Activated T-cell treated with anti-CD3 and anti-CD28 coated beads, Interleukin-2, amount 50 U/mL, for 72 hours (primary cell): Measurements from ENCODE around the gene APCDD1L. TPM values are rescaled to one million over a fixed set of nuclear protein-coding genes. Genes with fewer than 3 reads are reported as not detected.

Experiments
- ATAC-seq, 2 donors: fragments of 150-1000 bp; cut with Tn5 transposase; replicated peaks in 1 of 2; 2 replicates each; pipeline ENCODE4 v1.10.0; 2021; ENCODE audit warnings: moderate library complexity in 2 of 2, mild to moderate bottlenecking in 1 of 2
- DNase-seq, 2 donors: peaks; one replicate each; pipeline ENCODE4 v3.0.0; 2021 to 2022; ENCODE audit warnings: mixed read lengths in 1 of 2
- H3K27ac Mint-ChIP-seq: one replicate; pipeline ENCODE4 v1.8.0; 2022; ENCODE audit warnings: mild to moderate bottlenecking, moderate library complexity, mixed read lengths
- H3K27me3 Mint-ChIP-seq: one replicate; pipeline ENCODE4 v1.8.0; 2022; ENCODE audit warnings: low read depth, mixed read lengths
- H3K36me3 Mint-ChIP-seq, 2 donors: one replicate each; pipeline ENCODE4 v1.8.0; 2022; ENCODE audit warnings: mixed read lengths in 2 of 2, mild to moderate bottlenecking in 1 of 2; ENCODE audit not compliant: insufficient read depth in 2 of 2
- H3K4me1 Mint-ChIP-seq: one replicate; pipeline ENCODE4 v1.8.0; 2022; ENCODE audit warnings: low read depth, mixed read lengths
- H3K4me3 Mint-ChIP-seq, 2 donors: one replicate each; pipeline ENCODE4 v1.8.0; 2022; ENCODE audit warnings: mild to moderate bottlenecking in 2 of 2, mixed read lengths in 2 of 2, moderate library complexity in 2 of 2
- H3K9me3 Mint-ChIP-seq, 2 donors: one replicate each; pipeline ENCODE4 v1.8.0; 2022; ENCODE audit warnings: mixed read lengths in 2 of 2
- total RNA-seq, 2 donors: library from RNA; stranded (reverse); gene quantifications; one replicate each; pipeline ENCODE4 v1.2.3, GENCODE V29; 2022

Gene APCDD1L
- total RNA-seq, 2 donors from 2014 or later: not detected

DNA sequence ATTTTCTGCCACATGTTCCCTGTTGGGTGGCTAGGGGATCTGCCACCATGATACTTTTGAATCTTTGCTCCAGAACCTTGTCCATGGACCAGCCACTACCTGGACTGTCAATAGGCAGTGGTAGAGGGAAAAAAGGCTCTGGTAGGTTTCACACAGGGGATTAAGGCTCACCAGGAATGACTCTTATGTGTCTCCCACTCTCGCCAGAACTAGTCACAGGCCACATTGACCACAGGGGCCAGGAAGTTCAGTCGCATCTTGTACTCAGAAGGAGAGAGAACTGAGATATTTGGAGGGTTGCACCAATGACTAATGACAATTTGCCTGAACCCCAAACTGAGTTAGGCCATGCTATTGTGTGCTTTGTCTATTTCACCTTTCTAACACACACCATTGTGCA lies 23.6 kb upstream of the APCDD1L start:
- Mint-ChIP-seq H3K9me3 (peaks cover 6 to 8% of the 10 kb centered on the region in 2 donors), H3K36me3 (peaks cover 2 to 6% of the 10 kb centered on the region in 2 donors), H3K4me3 (no peak overlapping the region), H3K4me1 (peaks cover 19% of the 10 kb centered on the region), H3K27ac (no peak overlapping the region), H3K27me3 (peaks cover 21% of the 10 kb centered on the region)
- ATAC-seq (peak; percentile 54 to 73), DNase-seq (peak; percentile 21)

DNA sequence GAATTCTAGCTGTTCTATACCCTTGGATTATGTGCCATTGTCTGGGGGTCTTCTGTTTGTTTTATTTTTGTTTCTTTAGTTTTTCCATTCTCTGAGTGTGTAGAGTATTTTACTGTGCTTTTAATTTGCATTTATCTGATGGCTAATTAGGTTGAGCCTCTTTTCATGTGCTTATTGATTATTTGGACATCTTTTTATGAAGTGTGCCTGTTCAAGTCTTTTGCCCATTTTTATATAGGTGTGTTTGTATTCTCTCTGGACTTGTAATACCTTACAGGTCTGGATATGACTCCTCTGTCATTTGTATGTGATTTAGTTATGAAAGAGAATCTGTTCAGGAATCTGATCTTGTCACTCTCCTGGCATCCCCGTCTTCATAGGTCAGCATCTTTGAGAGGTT lies 22.6 kb upstream of the APCDD1L start:
- Mint-ChIP-seq H3K4me1 (peaks cover 19% of the 10 kb centered on the region), H3K4me3 (no peak overlapping the region), H3K27me3 (peaks cover 21% of the 10 kb centered on the region), H3K9me3 (peaks cover 6 to 12% of the 10 kb centered on the region in 2 donors), H3K36me3 (peaks cover 2 to 6% of the 10 kb centered on the region in 2 donors), H3K27ac (no peak overlapping the region)
- DNase-seq (no peak), ATAC-seq (no peak)

DNA sequence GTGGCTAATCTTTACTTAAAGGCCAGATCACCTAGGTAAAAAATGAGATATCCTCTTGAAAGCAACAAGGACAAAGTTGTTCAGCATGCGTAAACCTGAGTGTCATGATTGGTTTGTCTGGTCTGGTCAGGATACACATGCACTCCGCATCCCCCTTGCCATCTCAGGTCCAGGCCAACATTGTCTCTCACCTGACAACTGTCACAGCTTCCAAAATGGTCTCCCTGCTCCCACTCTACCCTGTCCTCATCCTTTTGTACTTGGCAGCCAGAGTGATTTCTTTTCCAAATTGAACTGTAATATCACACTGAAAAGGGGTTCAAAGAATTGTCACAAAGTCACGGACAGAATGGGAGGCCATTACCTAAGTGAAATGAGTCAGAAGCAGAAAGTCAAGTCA lies 21.1 kb upstream of the APCDD1L start:
- peaks cover 12% of the 10 kb centered on the region for H3K4me1 Mint-ChIP-seq
- no peak overlapping the region for H3K27ac Mint-ChIP-seq
- H3K4me3 Mint-ChIP-seq: no peak overlapping the region
- H3K9me3 Mint-ChIP-seq: peaks cover 13 to 18% of the 10 kb centered on the region in 2 donors
- ATAC-seq (no peak), DNase-seq (no peak)
- peaks cover 14 to 15% of the 10 kb centered on the region in 2 donors for H3K36me3 Mint-ChIP-seq
- peaks cover 20% of the 10 kb centered on the region for H3K27me3 Mint-ChIP-seq

DNA sequence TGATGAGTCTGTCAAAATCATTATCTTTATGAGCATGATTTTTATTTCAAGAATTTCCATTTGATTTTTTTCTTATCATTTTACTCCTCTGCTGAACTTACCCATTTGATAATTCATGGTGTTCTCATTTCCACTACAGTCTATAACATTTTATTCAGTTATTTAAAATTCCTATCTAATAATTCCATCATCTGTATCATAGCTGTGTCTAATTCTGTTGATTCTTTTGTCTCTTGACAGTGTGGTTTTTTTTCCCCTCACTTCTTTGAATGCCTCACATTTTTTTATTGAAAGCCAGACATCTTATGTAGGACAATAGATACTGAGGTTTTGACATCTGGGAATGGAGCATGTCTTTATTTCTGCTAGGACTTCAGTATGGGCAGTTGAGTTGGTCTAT lies 16.5 kb upstream of the APCDD1L start:
- H3K36me3 Mint-ChIP-seq: peaks cover 12 to 21% of the 10 kb centered on the region in 2 donors
- H3K9me3 Mint-ChIP-seq: peaks cover 13 to 17% of the 10 kb centered on the region in 2 donors
- no peak for DNase-seq
- H3K27ac Mint-ChIP-seq: no peak overlapping the region
- no peaks in the 10 kb centered on the region for H3K4me1 Mint-ChIP-seq
- no peak for ATAC-seq
- no peaks in the 10 kb centered on the region for H3K27me3 Mint-ChIP-seq
- no peak overlapping the region for H3K4me3 Mint-ChIP-seq

DNA sequence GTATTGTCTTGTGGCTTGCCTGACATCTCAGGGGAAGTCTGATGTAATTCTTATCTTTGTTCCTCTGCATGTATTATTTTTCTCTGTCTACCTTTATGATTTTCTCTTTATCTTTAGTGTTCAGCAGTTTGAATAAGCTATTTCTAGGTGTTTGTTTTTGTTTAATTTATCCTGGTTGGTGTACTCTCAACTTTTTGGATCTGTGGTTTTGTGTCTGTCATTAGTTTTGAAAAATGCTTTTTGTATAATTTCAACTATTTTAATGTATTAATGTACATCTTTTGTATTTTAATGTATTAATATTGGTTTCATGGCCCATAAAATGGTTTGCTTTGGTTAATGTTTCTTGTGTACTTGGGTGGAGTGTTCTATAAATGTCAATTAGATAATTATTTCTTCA lies 15.9 kb upstream of the APCDD1L start:
- H3K4me1 Mint-ChIP-seq: no peaks in the 10 kb centered on the region
- DNase-seq (no peak), ATAC-seq (no peak)
- H3K4me3 Mint-ChIP-seq: no peak overlapping the region
- H3K36me3 Mint-ChIP-seq: peaks cover 12 to 21% of the 10 kb centered on the region in 2 donors
- H3K27me3 Mint-ChIP-seq: no peaks in the 10 kb centered on the region
- peaks cover 14 to 17% of the 10 kb centered on the region in 2 donors for H3K9me3 Mint-ChIP-seq
- no peak overlapping the region for H3K27ac Mint-ChIP-seq

DNA sequence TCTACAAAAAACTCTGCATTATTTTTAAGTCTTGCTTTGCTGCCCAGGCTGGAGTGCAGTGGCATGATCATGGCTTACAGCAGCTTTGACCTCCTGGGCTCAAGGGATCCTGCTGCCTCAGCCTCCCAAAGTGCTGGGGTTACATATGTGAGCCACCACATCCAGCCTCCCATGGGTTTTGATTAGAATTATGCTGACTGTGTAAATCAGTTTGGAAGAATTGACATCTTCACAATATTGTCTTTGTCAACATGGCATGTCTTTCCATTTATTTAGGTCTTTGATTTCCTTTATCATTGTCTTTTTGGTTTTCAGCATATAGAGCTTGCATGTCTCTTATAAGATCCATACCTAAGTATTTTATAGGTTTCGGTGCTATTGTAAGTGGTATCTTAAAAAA lies 13.2 kb upstream of the APCDD1L start:
- Mint-ChIP-seq H3K36me3 (peaks cover 12 to 23% of the 10 kb centered on the region in 2 donors), H3K27ac (no peak overlapping the region), H3K4me1 (no peaks in the 10 kb centered on the region), H3K9me3 (peaks cover 15 to 17% of the 10 kb centered on the region in 2 donors), H3K4me3 (no peak overlapping the region), H3K27me3 (no peaks in the 10 kb centered on the region)
- DNase-seq (no peak), ATAC-seq (no peak)

DNA sequence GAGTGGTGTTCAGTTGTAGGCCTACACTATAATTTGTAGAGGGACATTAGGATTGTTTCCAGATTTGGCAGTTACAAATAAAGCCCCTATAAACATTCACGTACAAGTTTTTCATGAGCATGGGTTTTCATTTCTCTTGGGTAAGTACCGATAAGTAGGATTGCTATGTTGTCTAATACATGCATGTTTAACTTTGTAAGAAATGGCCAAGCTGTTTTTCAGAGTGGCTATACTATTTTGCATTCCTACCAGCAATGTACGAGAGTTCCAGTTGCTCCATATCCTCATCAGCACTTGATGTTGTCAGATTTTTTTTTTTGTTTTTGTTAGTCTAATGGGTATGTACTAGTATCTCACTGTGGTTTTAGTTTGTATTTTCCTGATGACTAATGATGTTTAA lies 11.2 kb upstream of the APCDD1L start:
- no peak overlapping the region for H3K27ac Mint-ChIP-seq
- DNase-seq: no peak
- ATAC-seq: no peak
- peaks cover 3% of the 10 kb centered on the region for H3K27me3 Mint-ChIP-seq
- no peak overlapping the region for H3K4me3 Mint-ChIP-seq
- H3K9me3 Mint-ChIP-seq: peaks cover 8 to 9% of the 10 kb centered on the region in 2 donors
- H3K4me1 Mint-ChIP-seq: no peaks in the 10 kb centered on the region
- H3K36me3 Mint-ChIP-seq: peaks cover 5 to 11% of the 10 kb centered on the region in 2 donors

DNA sequence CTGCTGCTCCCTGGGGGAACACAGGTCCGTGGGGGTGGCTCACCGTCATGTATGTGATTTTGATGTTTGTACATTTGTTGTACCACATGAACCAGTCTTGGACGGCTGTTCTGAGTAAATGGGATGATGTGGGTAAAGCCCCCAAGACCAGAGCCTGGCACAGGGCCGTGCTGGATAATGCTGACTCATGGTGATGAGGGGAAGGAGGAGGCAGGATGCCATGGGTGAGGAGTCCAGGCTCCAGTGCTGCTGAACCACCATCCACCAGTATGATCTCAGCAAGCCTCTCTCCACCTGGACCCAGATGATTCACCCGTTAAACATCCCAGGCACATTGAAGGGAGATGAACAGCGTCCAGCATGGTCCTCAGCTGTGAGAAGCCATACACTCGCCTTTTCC lies 9.6 kb upstream of the APCDD1L start:
- H3K9me3 Mint-ChIP-seq: peaks cover 6 to 9% of the 10 kb centered on the region in 2 donors
- no peaks in the 10 kb centered on the region for H3K4me1 Mint-ChIP-seq
- ATAC-seq (no peak), DNase-seq (no peak)
- no peak overlapping the region for H3K4me3 Mint-ChIP-seq
- H3K27ac Mint-ChIP-seq: no peak overlapping the region
- H3K36me3 Mint-ChIP-seq: peaks cover 0 to 5% of the 10 kb centered on the region in 2 donors
- H3K27me3 Mint-ChIP-seq: peaks cover 6% of the 10 kb centered on the region

DNA sequence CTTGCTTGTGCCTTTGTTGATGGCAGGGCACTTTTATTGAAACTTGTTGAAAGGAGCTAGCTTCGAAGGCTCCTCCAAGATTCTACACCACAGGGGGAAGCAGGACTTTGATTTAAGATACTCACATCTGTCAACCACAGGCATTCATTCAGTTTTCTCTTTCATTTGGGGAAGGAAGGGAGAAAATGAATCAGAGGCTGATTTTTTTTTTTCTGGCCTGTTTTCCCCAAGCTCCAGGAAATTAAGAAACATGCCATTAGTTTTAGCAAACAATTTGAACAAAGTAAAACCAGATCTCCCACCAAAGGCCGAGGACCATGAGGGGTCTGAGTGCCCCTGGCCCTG lies 8.7 kb upstream of the APCDD1L start:
- ATAC-seq (no peak), DNase-seq (no peak)
- no peaks in the 10 kb centered on the region for H3K4me1 Mint-ChIP-seq
- peaks cover 6 to 9% of the 10 kb centered on the region in 2 donors for H3K9me3 Mint-ChIP-seq
- peaks cover 6% of the 10 kb centered on the region for H3K27me3 Mint-ChIP-seq
- H3K4me3 Mint-ChIP-seq: no peak overlapping the region
- peaks cover 0 to 5% of the 10 kb centered on the region in 2 donors for H3K36me3 Mint-ChIP-seq
- H3K27ac Mint-ChIP-seq: no peak overlapping the region

DNA sequence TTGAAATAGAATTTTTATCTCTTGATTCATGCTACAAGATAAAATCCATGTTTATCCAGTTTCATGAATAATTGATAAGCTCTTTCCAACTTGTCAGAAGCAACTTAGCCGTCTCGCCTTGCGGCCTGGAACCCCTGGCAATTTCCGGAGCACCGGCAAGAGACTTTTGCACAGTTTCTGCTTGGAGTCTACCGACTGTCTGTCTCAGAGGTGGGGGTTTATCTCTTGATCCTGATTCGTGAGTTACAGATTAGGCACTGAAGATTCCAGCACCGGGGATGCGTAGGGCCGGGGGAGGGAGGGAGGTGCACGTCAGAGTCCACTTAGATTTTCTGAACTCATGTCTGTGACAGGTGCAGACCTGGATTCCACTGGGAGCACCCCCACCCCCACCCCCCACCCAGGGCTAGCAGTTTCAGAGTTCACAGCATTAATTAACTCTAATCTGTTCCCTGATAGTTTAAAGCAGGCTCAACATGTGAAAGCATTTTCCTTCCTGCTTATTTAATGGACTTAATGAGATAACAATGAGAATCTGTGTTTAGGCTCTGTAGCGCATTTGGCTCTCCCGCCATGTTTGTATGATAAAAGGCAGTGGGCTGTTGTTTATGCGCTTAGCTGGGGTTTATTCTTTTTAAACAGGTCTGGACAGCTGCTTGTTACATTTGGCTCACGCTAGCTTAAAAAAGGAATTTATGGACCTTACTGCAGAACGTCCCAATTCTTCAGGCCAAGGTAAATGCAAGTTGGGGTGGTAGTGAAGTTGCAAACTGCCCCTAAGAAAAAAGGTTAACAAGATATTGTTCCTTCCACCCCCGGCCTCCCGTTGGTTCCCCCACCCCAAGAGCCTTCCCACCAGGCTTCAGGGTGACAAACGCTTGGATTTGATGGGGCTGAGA lies 8.1 kb upstream of the APCDD1L start:
- Mint-ChIP-seq H3K36me3 (peaks cover 0 to 5% of the 10 kb centered on the region in 2 donors), H3K4me1 (no peaks in the 10 kb centered on the region), H3K27ac (no peak overlapping the region), H3K4me3 (no peak overlapping the region), H3K9me3 (peaks cover 4 to 9% of the 10 kb centered on the region in 2 donors), H3K27me3 (peaks cover 6% of the 10 kb centered on the region)
- ATAC-seq (no peak), DNase-seq (no peak)

DNA sequence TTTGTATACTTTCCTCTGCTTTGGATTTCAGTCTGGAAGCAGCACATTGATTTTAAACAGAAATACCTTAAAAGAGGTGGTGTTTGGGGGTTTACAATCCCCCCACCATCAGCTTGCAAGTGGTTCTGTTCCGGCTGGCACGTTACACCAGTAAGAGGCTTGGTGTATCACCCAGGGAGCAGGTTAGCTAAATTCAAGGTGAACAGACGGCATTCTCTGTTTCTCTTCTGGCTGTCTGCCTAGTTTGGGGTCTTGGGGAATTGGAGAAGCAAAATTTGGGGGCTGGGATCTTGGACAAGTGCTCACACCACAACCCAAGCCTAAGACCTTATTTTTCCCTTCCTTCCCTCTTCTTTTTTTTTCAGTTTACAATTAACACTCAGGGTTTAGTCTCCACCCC lies 7.5 kb upstream of the APCDD1L start:
- ATAC-seq (no peak), DNase-seq (no peak)
- Mint-ChIP-seq H3K27me3 (peaks cover 9% of the 10 kb centered on the region), H3K36me3 (peaks cover 0 to 5% of the 10 kb centered on the region in 2 donors), H3K4me1 (no peaks in the 10 kb centered on the region), H3K9me3 (peaks cover 4 to 9% of the 10 kb centered on the region in 2 donors), H3K4me3 (no peak overlapping the region), H3K27ac (no peak overlapping the region)

DNA sequence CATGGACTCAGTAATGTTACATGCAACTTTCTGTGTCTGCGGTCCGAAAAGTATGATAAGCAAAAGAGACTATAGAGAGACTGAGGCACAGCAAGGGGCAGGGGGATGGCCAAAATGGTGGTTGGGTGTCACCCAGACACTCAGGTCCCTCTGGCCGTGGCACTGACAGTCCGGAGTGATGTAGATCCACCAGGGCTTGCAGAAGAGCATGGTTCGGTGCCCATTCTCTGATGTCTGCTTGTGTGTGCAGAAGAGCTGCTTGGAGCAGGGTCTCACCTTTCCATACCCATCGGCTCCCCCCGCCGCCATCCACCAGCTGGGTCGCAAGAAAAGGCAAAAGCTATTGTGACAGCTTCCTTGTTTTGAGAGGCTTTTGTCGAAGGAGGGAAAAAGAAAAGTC lies 6.6 kb upstream of the APCDD1L start:
- peaks cover 2 to 5% of the 10 kb centered on the region in 2 donors for H3K9me3 Mint-ChIP-seq
- H3K27me3 Mint-ChIP-seq: peaks cover 15% of the 10 kb centered on the region
- H3K4me3 Mint-ChIP-seq: no peak overlapping the region
- H3K36me3 Mint-ChIP-seq: peaks cover 0 to 3% of the 10 kb centered on the region in 2 donors
- H3K27ac Mint-ChIP-seq: no peak overlapping the region
- DNase-seq (no peak), ATAC-seq (no peak)
- H3K4me1 Mint-ChIP-seq: no peaks in the 10 kb centered on the region

DNA sequence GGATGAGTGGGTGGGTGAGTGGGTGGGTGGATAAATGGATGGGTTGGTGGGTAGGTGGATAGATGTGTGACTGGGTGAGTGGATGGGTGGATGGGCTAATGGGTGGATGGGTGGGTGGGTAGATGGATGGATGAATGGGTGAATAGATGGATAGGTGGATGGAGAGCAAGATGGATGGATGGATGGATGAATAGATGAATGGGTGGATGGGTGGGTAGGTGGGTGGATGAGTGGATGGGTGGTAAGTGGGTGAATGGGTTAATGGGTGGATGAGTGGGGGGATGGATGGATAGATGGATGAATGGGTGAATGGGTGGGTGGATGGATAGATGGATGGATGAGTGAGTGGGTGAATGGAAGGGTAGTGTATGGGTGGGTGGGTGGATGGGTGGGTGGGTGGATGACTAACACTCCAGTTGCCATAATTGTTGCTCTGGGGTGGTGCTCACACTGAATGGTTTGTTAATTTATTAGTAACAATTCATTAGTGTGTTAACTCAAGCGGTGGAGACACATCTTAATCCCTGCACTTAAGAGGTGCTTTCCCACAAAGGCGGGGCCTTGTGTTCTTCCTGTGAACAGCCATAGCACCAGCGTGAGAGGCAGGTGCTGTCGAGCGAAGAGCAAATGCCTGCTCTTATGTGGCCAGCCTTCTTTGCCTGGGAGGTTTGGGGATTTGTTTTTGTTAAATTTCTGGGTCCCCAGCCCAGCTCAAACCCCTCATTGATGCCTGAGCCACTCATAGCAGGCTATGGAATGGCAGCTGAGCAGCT lies 4.9 kb upstream of the APCDD1L start:
- H3K27ac Mint-ChIP-seq: no peak overlapping the region
- ATAC-seq (no peak), DNase-seq (no peak)
- H3K27me3 Mint-ChIP-seq: peaks cover 28% of the 10 kb centered on the region
- H3K9me3 Mint-ChIP-seq: peaks cover 0 to 3% of the 10 kb centered on the region in 2 donors
- H3K36me3 Mint-ChIP-seq: no peaks in the 10 kb centered on the region
- no peak overlapping the region for H3K4me3 Mint-ChIP-seq
- H3K4me1 Mint-ChIP-seq: peaks cover 8% of the 10 kb centered on the region
